WTC11 (cell line): Measurements from ENCODE around the gene ITPKB.

ENCODE experiments used
- CTCF ChIP-seq: fragments of 200-600 bp; IDR thresholded peaks from 2 replicates; pipeline ENCODE4 v1.8.0; 2022; ENCODE audit warnings: antibody characterized with exemption
- NFATC4 ChIP-seq: fragments of 250-450 bp; sonication (Bioruptor Pico); IDR thresholded peaks from 2 replicates; pipeline ENCODE4 v1.9.0; 2021; ENCODE audit warnings: mild to moderate bottlenecking
- TEAD4 ChIP-seq: sonication (generic); formaldehyde crosslinking; IDR thresholded peaks from 2 replicates; pipeline ENCODE4 v1.8.0; 2022; ENCODE audit warnings: mild to moderate bottlenecking, missing genetic modification reagents

DNA sequence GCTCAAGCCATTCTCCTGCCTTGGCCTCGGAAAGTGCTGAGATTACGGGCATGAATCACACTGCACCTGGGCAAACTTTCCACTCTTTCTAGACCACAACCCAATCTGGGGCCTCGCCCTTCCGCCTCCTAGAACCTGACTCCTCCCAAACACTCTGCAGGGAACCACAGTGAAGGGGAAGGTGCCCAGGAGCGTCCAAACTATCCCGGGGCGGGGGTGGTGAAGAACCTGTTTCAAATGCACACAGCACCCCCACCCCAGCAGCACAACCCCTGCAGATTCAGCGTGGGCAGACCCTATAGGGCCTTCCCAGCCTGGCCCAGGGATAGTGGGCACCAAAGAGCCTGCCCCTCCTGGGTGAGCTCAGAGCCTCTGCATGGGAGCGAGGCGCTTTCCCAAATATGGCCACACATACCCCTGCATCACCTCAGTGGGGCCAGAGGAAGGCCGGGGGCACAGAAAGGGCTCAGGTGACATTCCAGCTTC is 103.6 kb downstream of the ITPKB start:
- TF ChIP-seq CTCF (no peak), TEAD4 (CRISPR knock-in tag) (no peak), NFATC4 (no peak)
